Fibroblast of the conjunctiva (primary cell): ENCODE data around the gene AP2A2.

Experiments used
- DNase-seq: peaks from one replicate; pipeline ENCODE4 v3.0.0-alpha.2; 2010; ENCODE audit warnings: low read depth

Gene AP2A2

GRCh38 chr11:1030086-1030485 is 104.4 kb downstream of the AP2A2 start:
- DNase-seq: no peak

GRCh38 chr11:1030556-1030955 is 104.9 kb downstream of the AP2A2 start:
- DNase-seq: no peak

- DNase-seq: no peak
Measured at GRCh38 chr11:1031121-1031899, 105.6 kb downstream of the AP2A2 start.

- DNase-seq: no peak
Measured at GRCh38 chr11:1032310-1032891, 106.7 kb downstream of the AP2A2 start.

GRCh38 chr11:1033016-1033798 is 107.5 kb downstream of the AP2A2 start:
- DNase-seq: no peak

DNA sequence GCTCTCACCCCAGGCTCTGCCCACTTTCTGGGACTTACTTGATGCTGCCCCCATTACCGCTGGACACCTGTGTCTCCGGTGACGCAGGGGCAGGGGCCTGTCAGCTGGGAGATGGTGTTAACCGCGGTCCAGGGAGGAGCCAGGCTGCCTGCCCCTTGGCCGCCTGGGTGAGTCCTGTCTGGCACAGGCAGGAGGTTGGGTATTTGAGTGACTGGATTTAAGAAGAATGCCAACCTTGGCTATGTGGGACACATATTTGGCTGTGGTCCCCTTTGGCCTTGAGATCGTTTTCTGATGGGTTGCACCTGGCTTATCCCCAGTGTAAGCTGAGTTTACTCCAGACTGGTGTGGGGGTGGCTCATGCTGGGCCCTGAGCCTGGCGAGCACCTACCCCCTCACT is 108.3 kb downstream of the AP2A2 start:
- DNase-seq: no peak

DNA sequence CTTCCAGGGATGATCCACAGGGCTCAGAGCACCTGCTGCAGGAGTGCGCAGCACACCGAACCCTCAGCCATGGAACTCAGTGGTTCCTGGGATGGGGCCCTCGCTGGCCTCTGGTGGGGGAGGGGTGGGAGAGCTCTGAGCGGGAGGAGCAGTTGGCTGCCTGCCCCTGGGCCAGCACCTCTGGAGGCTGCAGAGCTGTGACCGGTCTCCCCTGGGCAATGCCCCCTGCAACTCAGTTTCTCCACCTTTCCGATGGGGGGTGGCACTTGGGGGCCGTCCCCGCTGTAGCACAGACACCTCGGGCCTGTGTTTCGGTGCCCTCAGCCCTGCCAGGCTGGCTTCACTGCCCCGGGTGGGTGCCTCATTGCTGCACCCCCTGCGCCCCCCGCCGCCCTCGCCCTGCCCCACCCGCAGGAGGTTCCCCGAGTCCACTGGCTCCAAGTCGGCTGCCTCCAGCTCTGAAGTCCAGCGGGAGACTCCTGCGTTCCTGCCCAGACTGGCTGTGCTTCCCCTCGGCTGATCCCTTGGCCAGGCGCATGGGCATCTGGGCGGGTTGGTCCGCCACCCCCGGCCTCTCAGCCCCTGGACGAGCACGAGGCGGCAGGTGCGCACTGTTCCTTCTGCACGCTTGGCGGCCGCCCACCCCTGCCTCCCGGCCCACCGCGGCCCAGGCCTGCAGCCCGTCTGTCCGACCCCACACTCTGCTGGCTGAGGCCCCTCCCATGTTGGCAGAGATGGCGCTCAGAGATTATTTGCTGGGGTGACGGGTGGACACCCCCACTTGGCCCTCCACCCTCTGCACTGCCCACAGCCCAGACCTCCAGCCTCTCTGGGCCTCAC is 109.0 kb downstream of the AP2A2 start:
- no peak for DNase-seq

DNA sequence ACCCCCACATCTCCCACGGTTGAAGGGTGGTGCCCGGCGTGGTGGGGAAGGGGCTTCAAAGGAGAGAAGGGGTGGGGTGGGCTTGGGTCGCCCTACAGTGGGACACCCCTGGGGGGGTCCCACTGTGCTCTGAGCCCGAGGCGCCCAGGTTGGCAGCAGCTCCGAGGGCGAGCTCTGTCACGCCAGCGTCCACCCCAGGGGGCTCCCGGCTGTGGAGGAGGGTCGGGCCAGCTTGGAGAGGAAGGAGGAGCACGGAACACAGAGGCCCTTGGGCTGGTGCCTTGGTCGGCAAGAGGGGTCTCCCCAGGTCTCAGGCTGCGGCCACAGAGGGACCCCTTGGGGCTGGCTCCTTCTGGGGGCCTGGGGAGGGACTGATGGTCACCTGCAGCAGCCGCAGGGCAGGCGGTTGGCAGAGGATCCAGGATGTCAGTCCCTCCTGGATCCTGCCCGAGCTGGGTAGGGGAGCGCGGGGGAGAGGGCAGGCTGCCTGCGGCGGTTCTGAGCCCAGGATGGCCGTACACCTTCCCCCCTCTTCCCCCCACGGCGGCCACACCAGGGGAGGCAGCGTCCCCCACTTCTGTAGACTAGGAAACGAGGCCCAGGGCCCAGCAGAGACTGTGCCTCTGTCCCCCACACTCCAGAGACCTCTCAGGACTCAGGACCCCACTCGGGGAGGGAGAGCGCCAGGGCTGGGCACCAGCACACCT is 110.1 kb downstream of the AP2A2 start:
- no peak for DNase-seq

DNA sequence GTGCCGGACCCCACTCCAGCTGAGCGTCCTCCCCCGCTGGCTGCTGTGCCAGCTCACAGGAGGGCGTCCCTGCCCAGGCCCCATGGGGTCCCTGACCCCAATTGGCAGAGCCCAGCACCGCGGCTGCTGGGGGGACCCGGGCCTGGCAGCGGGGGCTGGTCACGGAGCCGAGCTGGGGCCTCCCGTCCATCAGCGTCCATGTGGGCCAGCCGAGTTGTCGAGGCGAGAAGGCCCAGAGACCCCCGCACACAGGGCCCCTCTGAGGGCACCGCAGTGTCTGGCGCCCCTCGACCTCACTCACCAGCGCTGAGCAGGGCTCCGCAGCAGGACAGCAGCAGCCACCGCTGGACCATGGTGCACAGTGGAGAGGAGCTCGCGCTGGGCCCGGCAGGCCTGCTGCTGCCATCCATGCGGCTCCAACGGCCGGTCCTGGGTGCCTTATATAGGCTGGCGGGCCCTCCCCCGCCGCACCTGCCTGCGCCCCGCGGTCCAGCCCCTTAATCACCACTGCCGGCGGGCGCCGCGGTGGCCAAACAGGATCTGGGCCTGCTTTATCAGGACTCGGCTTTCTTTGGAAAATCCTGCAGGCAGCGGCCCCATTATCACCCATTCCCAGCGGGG is 110.7 kb downstream of the AP2A2 start, which contains the start of gene MUC6:
TSS of gene MUC6 (minus strand) at position 416 of the 621 bp plus-strand sequence. CDS start at position 353, 63 bp downstream.
- DNase-seq: no peak

- no peak for DNase-seq
Measured at GRCh38 chr11:1036931-1037330, 111.3 kb downstream of the AP2A2 start.

DNA sequence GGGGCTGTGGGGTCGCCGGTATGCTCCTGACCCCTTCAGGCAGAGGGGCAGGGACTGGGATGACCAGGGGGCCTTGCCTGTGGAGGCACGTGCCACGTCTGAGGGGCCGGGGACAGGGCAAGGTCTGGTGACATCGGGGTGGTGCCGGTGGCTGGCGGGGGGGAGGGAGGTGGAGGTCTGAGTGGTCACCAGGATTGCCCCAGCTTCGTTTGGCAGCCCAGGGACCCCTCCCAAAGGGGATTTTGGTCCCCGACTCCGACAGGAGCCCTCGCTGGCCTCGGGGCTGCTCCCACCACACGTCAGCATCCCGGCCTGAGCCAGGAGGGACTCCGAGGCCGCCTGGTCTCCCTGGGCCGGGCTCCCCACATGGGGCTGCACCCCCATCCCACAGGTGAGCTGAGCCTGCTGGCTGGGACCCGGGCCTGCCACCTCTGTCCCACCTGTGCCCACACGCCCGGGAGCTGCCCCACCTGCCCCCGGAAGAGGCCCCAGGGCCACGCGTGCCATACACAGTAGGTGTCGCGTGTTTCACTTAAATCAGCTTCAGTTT is 111.9 kb downstream of the AP2A2 start:
- DNase-seq: no peak

DNA sequence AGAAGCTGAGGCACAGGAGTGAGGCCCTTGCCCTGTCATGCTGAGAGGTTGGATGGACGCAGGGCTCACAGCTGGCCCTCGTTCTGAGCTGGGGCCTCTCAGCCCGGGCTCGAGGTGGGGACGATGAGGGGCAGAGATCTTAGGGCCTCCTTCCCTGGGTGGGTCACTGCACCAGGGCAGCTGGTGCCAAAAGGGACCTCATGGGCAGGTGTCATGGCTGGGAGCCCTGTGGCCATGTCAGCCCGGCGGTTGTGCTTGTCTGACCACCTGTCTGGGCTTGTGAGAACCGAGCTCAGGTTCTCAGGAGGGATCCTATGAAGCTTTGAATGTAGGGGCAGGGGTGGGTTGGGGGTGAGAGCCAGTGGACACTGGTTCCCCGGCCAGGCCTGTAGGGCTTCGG is 112.7 kb downstream of the AP2A2 start:
- no peak for DNase-seq

DNA sequence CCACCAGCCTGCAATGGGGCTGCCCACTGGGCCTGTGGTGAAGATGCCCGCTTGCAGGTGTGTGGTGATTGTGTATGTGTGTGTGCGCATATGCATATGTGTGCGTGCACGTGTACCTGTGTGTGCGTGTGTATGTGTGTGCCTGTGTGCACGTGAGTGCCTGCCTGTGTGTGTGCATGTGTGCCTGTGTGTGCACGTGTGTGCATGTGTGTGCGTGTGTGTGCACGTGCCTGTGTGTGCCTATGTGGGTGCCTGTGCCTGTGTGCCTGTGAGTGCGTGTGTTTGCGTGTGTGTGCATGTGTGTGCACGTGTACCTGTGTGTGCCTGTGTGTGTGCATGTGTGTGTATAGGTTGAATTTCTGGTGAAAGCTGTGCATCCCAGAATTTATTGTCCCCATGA is 113.3 kb downstream of the AP2A2 start:
- no peak for DNase-seq

GRCh38 chr11:1039481-1040427 is 114.1 kb downstream of the AP2A2 start:
- no peak for DNase-seq

DNA sequence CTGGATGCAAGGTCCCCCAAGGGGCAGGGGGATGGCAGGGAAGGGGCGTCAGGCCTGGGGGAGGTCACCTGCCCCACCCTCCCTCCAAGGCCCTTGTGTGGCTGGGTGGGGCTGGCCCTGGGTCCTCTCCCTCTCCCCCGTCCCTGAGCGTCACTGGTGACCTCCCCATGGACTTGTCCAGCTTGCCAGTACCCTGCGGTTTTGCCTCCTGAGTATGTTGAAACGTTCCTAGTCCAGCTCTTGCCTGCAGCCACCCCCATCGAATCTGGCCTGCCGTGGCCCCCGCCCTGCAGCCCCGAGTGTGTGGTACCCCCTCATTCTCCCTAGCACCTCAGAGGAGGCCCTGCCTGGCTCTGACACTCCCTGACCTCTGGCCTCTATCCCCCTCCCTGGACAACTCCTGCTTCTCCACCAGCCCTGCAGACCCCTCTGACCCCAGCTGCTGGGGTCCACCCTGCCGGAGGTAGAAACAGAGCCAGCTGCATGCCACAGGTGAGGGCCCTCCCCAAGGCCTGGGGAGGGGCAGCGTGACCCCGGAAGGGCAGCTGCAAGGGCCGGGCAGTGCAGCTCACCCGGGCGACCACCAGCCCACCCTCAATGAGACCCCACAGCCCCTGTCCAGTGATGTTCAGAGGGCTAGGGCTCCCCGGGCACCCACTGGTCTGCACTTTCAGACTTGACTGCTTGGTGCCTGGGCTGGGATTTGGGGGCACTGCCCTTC is 114.9 kb downstream of the AP2A2 start:
- no peak for DNase-seq

- DNase-seq: no peak
Measured at GRCh38 chr11:1041149-1041467, 115.4 kb downstream of the AP2A2 start.

DNA sequence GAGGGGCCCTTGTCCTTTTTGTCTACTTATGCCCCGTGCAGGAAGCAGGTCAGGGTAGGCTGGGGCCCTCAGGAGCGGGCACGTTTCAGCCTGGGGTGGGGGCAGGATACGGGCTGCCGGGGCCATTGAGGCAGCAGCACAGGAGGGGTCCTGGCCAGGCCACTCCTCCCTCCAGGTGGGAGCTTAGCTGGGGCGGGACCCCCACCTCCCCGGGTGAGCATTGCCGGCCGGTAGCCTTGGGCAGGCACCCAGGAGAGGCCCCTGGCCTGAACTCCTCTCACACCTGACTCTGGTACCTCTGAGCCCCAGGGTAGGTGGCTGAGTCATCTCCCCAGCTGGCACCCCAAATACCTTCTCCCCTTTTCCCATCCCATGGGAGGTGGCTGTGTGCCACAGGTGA is 115.8 kb downstream of the AP2A2 start:
- DNase-seq: no peak

DNA sequence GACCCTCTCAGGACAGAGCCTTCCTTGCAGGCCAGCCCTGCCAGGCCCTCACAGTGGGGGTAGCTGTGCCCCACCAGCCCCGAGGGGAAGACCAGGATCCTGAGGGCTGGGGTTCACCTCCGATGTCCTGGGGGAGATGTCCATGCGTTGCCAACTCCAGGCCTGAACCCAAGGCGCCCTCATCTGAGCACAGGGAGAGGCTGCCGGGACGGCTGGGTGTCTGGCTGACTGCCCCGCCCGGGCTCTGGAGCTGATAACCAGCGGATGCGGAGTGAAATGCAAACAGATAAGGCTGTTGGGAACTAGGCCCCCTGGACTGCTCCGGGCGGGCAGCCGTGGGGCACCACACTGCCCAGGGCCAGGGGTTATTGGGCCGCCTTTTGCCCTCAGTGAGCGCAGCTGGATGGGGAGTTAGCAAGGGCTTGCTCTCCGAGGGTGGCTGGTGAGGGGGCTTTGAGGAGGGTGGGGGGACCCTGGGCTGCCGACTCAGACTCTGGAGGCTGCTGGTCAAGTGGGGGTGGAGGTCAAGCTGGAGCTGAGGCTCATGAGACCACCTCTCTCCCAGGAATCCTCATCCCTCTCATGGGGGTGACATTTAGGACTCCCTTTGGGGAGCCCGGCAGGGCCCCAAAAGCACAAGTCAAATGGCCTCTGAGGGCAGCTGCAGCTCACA is 116.4 kb downstream of the AP2A2 start:
- no peak for DNase-seq
